ENCODE measurements around the gene CCDC32. TPM values are rescaled to one million over a fixed set of nuclear protein-coding genes. Genes with fewer than 3 reads are reported as not detected.
A peak's percentile ranks its signal among the peaks of the same experiment; 100 is the strongest.

Gene CCDC32
- total and polyA plus RNA-seq, 2 of the 13 experiments (the other 11 are each of a cell fraction or from before 2014, with no cell fraction given): 10.8 to 23.2 TPM

DNA sequence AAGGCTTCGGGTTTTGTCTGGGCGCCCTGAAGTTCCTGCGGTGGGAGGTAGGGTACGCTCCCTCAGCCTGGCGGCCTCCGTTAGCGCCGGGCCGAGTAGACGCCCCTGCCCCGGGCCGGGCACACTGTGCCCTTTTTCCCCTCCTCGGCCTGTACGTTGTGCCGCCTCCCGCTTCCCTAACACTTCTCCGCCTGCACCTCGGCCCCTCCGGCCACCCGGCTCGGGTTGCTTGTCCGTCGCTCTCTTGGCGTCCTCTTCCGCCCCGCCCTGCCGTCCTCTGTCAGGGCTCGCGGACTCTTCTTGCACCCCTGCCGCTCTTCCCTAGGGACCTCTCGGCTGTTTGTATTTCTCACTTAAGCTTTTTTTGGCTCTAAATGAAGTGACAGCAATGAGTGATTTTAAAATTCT lies 29.6 kb upstream of the CCDC32 start (continued):
- TF ChIP-seq, protein P1, sequence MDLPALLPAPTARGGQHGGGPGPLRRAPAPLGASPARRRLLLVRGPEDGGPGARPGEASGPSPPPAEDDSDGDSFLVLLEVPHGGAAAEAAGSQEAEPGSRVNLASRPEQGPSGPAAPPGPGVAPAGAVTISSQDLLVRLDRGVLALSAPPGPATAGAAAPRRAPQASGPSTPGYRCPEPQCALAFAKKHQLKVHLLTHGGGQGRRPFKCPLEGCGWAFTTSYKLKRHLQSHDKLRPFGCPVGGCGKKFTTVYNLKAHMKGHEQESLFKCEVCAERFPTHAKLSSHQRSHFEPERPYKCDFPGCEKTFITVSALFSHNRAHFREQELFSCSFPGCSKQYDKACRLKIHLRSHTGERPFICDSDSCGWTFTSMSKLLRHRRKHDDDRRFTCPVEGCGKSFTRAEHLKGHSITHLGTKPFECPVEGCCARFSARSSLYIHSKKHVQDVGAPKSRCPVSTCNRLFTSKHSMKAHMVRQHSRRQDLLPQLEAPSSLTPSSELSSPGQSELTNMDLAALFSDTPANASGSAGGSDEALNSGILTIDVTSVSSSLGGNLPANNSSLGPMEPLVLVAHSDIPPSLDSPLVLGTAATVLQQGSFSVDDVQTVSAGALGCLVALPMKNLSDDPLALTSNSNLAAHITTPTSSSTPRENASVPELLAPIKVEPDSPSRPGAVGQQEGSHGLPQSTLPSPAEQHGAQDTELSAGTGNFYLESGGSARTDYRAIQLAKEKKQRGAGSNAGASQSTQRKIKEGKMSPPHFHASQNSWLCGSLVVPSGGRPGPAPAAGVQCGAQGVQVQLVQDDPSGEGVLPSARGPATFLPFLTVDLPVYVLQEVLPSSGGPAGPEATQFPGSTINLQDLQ (CRISPR knock-in tag; IDR thresholded peaks at IDR 0.05): no peak
- TF ChIP-seq KDM3A (CRISPR knock-in tag; IDR thresholded peaks at IDR 0.05; ENCODE audit: low read depth): no peak
- TF ChIP-seq NFRKB (IDR thresholded peaks at IDR 0.05): no peak
- TF ChIP-seq, protein P2, sequence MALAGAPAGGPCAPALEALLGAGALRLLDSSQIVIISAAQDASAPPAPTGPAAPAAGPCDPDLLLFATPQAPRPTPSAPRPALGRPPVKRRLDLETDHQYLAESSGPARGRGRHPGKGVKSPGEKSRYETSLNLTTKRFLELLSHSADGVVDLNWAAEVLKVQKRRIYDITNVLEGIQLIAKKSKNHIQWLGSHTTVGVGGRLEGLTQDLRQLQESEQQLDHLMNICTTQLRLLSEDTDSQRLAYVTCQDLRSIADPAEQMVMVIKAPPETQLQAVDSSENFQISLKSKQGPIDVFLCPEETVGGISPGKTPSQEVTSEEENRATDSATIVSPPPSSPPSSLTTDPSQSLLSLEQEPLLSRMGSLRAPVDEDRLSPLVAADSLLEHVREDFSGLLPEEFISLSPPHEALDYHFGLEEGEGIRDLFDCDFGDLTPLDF (CRISPR knock-in tag; IDR thresholded peaks at IDR 0.05): 0 out of 2 replicates have a peak, but pooled peaks have one; percentile 12
- TF ChIP-seq ZNF3 (CRISPR knock-in tag; IDR thresholded peaks at IDR 0.05): no peak
- TF ChIP-seq ZNF614 (CRISPR knock-in tag; IDR thresholded peaks at IDR 0.05; ENCODE audit: borderline replicate concordance): no peak
- TF ChIP-seq HNF4A (CRISPR knock-in tag; IDR thresholded peaks at IDR 0.05): no peak
- no peak for TF ChIP-seq KDM6A (CRISPR knock-in tag; IDR thresholded peaks at IDR 0.05; ENCODE audit: low read depth)
- TF ChIP-seq EP300 (IDR thresholded peaks at IDR 0.05; ENCODE audit: low read depth in 2 of 2, low read length in 2 of 2): no peak
- TF ChIP-seq EP300 (CRISPR knock-in tag; IDR thresholded peaks at IDR 0.05; ENCODE audit: borderline replicate concordance): no peak
- TF ChIP-seq ZSCAN21 (CRISPR knock-in tag; IDR thresholded peaks at IDR 0.05; ENCODE audit: borderline replicate concordance): no peak
- TF ChIP-seq GLI4 (CRISPR knock-in tag; IDR thresholded peaks at IDR 0.05; ENCODE audit: borderline replicate concordance): no peak
- TF ChIP-seq NCOA5 (CRISPR knock-in tag; IDR thresholded peaks at IDR 0.05): no peak
- no peak for TF ChIP-seq ZNF549 (CRISPR knock-in tag; IDR thresholded peaks at IDR 0.05)
- TF ChIP-seq, protein P3, sequence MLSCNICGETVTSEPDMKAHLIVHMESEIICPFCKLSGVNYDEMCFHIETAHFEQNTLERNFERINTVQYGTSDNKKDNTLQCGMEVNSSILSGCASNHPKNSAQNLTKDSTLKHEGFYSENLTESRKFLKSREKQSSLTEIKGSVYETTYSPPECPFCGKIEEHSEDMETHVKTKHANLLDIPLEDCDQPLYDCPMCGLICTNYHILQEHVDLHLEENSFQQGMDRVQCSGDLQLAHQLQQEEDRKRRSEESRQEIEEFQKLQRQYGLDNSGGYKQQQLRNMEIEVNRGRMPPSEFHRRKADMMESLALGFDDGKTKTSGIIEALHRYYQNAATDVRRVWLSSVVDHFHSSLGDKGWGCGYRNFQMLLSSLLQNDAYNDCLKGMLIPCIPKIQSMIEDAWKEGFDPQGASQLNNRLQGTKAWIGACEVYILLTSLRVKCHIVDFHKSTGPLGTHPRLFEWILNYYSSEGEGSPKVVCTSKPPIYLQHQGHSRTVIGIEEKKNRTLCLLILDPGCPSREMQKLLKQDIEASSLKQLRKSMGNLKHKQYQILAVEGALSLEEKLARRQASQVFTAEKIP (CRISPR knock-in tag; IDR thresholded peaks at IDR 0.05; ENCODE audit: borderline replicate concordance): no peak
- TF ChIP-seq, protein P4, sequence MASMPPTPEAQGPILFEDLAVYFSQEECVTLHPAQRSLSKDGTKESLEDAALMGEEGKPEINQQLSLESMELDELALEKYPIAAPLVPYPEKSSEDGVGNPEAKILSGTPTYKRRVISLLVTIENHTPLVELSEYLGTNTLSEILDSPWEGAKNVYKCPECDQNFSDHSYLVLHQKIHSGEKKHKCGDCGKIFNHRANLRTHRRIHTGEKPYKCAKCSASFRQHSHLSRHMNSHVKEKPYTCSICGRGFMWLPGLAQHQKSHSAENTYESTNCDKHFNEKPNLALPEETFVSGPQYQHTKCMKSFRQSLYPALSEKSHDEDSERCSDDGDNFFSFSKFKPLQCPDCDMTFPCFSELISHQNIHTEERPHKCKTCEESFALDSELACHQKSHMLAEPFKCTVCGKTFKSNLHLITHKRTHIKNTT (CRISPR knock-in tag; IDR thresholded peaks at IDR 0.05): no peak
- no peak for TF ChIP-seq MAFK (conservative IDR thresholded peaks at IDR 0.05 in 1 of 2, IDR thresholded peaks at IDR 0.05 in 1 of 2; ENCODE audit: low read length in 2 of 2)
- no peak; the same call in 1 of the 2 replicates for TF ChIP-seq BORCS8-MEF2B (CRISPR knock-in tag; IDR thresholded peaks at IDR 0.05)
- TF ChIP-seq KLF16 (CRISPR knock-in tag; IDR thresholded peaks at IDR 0.05): no peak
- TF ChIP-seq, protein P5, sequence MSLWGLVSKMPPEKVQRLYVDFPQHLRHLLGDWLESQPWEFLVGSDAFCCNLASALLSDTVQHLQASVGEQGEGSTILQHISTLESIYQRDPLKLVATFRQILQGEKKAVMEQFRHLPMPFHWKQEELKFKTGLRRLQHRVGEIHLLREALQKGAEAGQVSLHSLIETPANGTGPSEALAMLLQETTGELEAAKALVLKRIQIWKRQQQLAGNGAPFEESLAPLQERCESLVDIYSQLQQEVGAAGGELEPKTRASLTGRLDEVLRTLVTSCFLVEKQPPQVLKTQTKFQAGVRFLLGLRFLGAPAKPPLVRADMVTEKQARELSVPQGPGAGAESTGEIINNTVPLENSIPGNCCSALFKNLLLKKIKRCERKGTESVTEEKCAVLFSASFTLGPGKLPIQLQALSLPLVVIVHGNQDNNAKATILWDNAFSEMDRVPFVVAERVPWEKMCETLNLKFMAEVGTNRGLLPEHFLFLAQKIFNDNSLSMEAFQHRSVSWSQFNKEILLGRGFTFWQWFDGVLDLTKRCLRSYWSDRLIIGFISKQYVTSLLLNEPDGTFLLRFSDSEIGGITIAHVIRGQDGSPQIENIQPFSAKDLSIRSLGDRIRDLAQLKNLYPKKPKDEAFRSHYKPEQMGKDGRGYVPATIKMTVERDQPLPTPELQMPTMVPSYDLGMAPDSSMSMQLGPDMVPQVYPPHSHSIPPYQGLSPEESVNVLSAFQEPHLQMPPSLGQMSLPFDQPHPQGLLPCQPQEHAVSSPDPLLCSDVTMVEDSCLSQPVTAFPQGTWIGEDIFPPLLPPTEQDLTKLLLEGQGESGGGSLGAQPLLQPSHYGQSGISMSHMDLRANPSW (CRISPR knock-in tag; IDR thresholded peaks at IDR 0.05; ENCODE audit: borderline replicate concordance): 0 out of 2 replicates have a peak, but pooled peaks have one; percentile 9
- TF ChIP-seq HOXA5 (CRISPR knock-in tag; IDR thresholded peaks at IDR 0.05): no peak
- peak; percentile 71; the same call in 1 of the 2 replicates for TF ChIP-seq ZNF670 (CRISPR knock-in tag; IDR thresholded peaks at IDR 0.05; ENCODE audit: borderline replicate concordance)
